HUES48 (cell line): ENCODE measurements around the gene RASSF10.

Source experiments
- H3K27ac ChIP-seq: one replicate; pipeline ENCODE4 v1.7.0; 2013; ENCODE audit warnings: low read depth, low read length, inconsistent platforms
- H3K27me3 ChIP-seq: 2 replicates; pipeline ENCODE4 v1.6.1; 2013; ENCODE audit warnings: mild to moderate bottlenecking, low read length; ENCODE audit not compliant: control insufficient read depth, insufficient read depth
- H3K36me3 ChIP-seq: 2 replicates; pipeline ENCODE4 v1.6.1; 2013; ENCODE audit warnings: low read length; ENCODE audit not compliant: control insufficient read depth, insufficient read depth
- H3K4me1 ChIP-seq: 2 replicates; pipeline ENCODE4 v1.6.1; 2013; ENCODE audit warnings: mild to moderate bottlenecking, low read length; ENCODE audit not compliant: control insufficient read depth, insufficient read depth
- H3K4me3 ChIP-seq: 2 replicates; pipeline ENCODE4 v1.5.1; 2013; ENCODE audit warnings: mild to moderate bottlenecking, low read depth, low read length
- H3K9ac ChIP-seq: 2 replicates; pipeline ENCODE4 v1.6.1; 2013; ENCODE audit warnings: mild to moderate bottlenecking, low read depth, low read length, moderate library complexity
- H3K9me3 ChIP-seq: 2 replicates; pipeline ENCODE4 v1.6.1; 2013; ENCODE audit warnings: low read length; ENCODE audit not compliant: control insufficient read depth, insufficient read depth

Gene RASSF10

DNA sequence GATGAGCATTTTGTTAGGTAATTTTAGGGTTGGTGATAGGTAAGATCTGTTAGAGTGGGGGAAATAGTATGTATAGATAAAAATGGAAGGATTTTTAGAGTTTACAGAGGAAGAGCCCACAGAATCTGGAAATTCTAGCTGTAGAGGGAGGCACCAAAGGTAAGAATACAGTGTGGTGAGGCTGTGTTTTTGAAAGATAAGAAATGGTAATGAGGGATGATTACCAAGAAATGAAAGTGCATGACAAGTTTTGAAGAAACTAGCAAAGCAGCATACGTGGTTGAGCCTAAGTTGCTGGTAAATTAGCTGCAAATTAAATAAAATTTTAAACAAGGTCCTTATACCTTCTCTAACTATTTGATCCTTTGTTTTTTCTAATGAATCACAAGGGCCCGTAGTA is 14.6 kb upstream of the RASSF10 start:
- H3K4me3 ChIP-seq = no peak overlapping the region
- no peaks in the 10 kb centered on the region for H3K9me3 ChIP-seq
- H3K9ac ChIP-seq = no peak overlapping the region
- H3K36me3 ChIP-seq = no peaks in the 10 kb centered on the region
- no peak overlapping the region for H3K27ac ChIP-seq
- H3K4me1 ChIP-seq = no peaks in the 10 kb centered on the region; the same call in 1 of the 2 replicates
- no peaks in the 10 kb centered on the region; the same call in 1 of the 2 replicates for H3K27me3 ChIP-seq

DNA sequence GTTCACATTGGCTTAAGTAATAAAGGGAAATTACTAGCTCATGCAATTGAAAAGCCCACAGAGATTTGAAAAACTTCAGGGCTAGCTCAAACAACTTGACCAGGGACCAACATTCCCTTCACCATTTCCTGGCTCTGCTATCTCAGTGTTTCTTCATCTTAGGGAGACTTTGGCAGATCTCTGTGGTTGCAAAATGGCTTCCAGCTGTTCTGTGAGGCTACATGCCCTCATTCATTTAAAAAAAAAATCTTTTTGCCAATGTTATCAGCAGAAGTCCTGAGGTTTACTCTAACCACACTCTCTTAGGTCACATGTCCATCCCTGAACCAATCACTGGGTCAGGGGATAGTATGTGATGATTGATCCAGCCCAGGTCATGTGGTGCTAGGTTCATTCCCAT is 13.9 kb upstream of the RASSF10 start:
- Histone ChIP-seq H3K4me1 (peaks cover 1% of the 10 kb centered on the region; the same call in 1 of the 2 replicates), H3K27ac (no peak overlapping the region), H3K9ac (no peak overlapping the region), H3K9me3 (no peaks in the 10 kb centered on the region), H3K27me3 (no peaks in the 10 kb centered on the region; the same call in 1 of the 2 replicates), H3K4me3 (no peak overlapping the region), H3K36me3 (no peaks in the 10 kb centered on the region)

DNA sequence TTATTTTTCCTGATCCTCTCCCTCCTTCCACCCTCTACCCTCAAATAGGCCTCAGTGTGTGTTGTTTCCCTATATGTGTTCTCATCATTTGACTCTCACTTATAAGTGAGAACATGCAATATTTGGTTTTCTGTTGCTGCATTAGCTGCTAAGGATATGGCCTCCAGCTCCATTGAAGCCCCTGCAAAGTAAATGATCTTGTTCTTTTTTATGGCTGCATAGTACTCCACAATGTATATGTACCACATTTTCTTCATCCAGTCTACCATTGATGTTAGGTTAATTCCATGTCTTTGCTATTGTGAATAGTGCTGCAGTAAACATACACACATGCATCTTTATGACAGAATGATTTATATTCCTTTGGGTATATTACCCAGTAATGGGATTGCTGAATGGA is 13.3 kb upstream of the RASSF10 start:
- Histone ChIP-seq H3K9me3 (no peaks in the 10 kb centered on the region), H3K27me3 (no peaks in the 10 kb centered on the region; the same call in 1 of the 2 replicates), H3K36me3 (no peaks in the 10 kb centered on the region), H3K4me1 (peaks cover 6% of the 10 kb centered on the region; the same call in 1 of the 2 replicates), H3K4me3 (no peak overlapping the region), H3K9ac (no peak overlapping the region), H3K27ac (no peak overlapping the region)

DNA sequence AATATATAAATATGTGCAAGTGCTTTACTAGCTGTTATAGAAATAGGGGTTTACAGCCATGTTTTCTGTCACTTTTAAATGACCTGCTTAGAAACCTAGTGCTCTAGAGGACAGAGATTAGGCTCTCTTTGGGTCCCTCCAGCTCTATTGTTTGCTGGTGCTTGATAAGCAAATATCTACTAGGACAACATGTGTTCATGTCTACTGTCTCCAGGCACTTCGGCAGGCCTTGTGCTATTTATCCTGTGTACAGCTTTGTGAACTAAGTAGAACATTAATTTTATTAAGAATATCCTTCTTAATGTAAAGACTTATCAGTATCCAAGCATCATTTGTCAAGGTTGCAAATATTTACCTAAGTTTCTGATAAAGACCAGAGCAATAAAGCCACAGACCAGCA is 11.9 kb upstream of the RASSF10 start:
- Histone ChIP-seq H3K27me3 (no peaks in the 10 kb centered on the region; the same call in 1 of the 2 replicates), H3K4me1 (peaks cover 6% of the 10 kb centered on the region; the same call in 1 of the 2 replicates), H3K4me3 (no peak overlapping the region), H3K27ac (no peak overlapping the region), H3K9ac (no peak overlapping the region), H3K9me3 (no peaks in the 10 kb centered on the region), H3K36me3 (no peaks in the 10 kb centered on the region)

DNA sequence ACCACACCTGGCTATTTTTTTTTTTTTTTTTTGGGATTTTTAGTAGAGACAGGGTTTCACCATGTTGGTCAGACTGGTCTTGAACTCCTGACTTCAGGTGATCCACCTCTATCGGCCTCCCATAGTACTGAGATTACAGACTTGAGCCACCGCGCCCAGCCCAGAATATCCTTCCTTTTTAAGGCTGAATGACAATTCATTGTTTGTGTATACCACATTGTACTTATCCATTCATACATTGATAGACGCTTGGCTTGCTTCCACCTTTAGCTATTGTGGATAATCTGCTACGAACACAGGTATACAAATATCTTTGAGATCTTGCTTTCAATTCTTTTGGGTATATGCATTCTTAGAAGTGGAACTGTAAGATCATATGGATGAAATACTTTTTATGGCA is 10.8 kb upstream of the RASSF10 start:
- Histone ChIP-seq H3K4me1 (peaks cover 6% of the 10 kb centered on the region; the same call in 1 of the 2 replicates), H3K4me3 (no peak overlapping the region), H3K27ac (no peak overlapping the region), H3K9me3 (no peaks in the 10 kb centered on the region), H3K36me3 (no peaks in the 10 kb centered on the region), H3K9ac (no peak overlapping the region), H3K27me3 (no peaks in the 10 kb centered on the region; the same call in 1 of the 2 replicates)

DNA sequence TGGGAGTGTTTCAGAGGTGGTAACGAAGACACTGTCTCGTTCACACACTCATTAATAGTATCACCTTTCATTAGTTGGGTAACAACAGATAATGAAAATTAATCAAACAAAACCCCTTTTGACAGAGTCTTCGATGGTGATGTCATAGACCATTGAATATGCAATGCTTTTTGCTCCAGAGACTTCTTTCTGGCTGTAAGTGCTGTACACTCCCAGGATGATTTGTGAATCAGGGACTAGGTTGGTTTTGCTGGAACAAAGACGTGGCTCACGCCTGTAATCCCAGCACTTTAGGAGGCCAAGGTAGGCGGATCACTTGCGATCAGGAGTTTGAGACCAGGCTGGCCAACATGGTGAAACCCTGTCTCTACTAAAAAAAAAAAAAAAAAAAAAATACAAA is 9.5 kb upstream of the RASSF10 start:
- H3K4me3 ChIP-seq = no peak overlapping the region
- H3K9me3 ChIP-seq = no peaks in the 10 kb centered on the region
- H3K9ac ChIP-seq = no peak overlapping the region
- no peaks in the 10 kb centered on the region; the same call in 1 of the 2 replicates for H3K27me3 ChIP-seq
- no peak overlapping the region for H3K27ac ChIP-seq
- peaks cover 14% of the 10 kb centered on the region for H3K4me1 ChIP-seq
- no peaks in the 10 kb centered on the region for H3K36me3 ChIP-seq

DNA sequence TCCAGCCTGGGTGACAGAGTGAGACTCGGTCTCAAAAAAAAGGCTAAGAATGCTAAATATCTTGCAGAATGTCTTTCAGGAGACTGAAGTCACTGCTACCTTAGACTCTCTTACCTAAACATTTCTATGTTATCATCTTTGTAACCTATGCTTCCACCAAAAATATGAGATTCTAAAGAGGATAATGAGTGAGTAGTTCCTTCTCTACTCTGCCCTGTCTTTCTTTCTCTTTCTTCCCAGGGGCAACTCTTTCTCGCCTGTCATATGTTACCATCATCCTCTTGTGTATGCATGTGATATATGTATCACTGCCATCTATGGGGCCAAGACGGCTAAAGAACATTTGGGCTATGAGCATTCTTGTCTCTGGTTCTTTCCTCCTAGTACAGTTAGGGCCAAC is 9.0 kb upstream of the RASSF10 start:
- Histone ChIP-seq H3K9ac (no peak overlapping the region), H3K9me3 (no peaks in the 10 kb centered on the region), H3K36me3 (no peaks in the 10 kb centered on the region), H3K27ac (no peak overlapping the region), H3K4me3 (no peak overlapping the region), H3K4me1 (peaks cover 14% of the 10 kb centered on the region), H3K27me3 (no peaks in the 10 kb centered on the region; the same call in 1 of the 2 replicates)

DNA sequence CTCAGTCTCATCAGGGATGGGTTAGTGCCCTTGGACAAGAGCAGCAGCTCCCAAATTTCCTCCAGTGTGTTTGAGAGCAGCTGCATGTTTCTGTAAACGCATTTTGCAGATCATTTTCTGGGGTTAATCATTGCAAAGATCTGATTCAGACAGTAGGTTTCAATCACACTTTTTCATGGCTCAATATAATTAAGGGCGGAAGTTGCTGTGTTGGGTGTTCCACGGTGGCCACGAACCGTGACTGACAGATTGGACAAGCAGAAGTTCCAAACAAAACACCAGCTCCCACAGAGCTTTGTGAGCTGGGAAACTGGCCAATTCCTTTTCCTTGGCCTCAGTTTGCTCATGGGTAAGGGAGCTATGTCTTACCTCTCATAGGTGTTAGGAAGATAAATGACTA is 8.4 kb upstream of the RASSF10 start:
- Histone ChIP-seq H3K9me3 (no peaks in the 10 kb centered on the region), H3K9ac (no peak overlapping the region), H3K36me3 (no peaks in the 10 kb centered on the region), H3K27ac (no peak overlapping the region), H3K27me3 (no peaks in the 10 kb centered on the region; the same call in 1 of the 2 replicates), H3K4me3 (no peak overlapping the region), H3K4me1 (peaks cover 14% of the 10 kb centered on the region)

DNA sequence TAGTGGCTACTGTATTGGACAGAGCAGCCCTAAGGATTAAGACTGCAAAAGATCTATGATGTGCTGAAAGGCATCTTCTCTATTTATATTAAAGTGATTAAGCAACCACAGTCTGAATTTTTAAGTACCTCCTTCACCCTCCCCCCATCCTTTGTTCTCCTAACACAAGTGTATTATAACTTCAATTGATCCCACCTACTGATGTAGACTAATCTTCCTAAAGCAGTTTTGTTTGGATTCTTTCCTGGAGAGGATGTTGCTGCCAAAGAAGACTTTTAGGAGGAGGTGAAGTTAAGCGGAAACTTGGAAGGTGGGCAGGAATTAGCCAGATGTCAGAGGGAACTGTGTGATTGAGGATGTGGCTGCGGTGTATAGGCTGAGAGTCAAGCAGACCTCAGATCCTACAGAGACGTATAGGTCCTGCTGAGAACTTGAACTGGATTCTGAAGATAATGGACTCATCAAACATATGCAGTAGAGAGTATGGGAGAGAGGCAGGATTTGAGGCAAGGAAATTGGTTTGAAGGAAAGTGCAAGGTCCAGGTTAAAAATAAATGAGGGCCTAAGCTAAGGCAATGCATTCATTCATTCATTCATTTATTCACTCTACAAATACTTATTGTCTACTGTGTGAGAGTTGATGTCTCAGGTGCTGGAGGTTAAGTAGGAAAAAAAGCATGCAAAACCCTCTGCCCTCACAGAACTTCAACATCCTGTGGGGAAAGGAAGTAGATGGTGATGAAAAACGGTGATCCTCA is 5.2 kb upstream of the RASSF10 start:
- H3K9ac ChIP-seq = no peak overlapping the region
- H3K27me3 ChIP-seq = peaks cover 26% of the 10 kb centered on the region
- no peak overlapping the region for H3K27ac ChIP-seq
- peaks cover 24% of the 10 kb centered on the region for H3K4me1 ChIP-seq
- H3K36me3 ChIP-seq = no peaks in the 10 kb centered on the region
- no peak overlapping the region for H3K4me3 ChIP-seq
- no peaks in the 10 kb centered on the region for H3K9me3 ChIP-seq

DNA sequence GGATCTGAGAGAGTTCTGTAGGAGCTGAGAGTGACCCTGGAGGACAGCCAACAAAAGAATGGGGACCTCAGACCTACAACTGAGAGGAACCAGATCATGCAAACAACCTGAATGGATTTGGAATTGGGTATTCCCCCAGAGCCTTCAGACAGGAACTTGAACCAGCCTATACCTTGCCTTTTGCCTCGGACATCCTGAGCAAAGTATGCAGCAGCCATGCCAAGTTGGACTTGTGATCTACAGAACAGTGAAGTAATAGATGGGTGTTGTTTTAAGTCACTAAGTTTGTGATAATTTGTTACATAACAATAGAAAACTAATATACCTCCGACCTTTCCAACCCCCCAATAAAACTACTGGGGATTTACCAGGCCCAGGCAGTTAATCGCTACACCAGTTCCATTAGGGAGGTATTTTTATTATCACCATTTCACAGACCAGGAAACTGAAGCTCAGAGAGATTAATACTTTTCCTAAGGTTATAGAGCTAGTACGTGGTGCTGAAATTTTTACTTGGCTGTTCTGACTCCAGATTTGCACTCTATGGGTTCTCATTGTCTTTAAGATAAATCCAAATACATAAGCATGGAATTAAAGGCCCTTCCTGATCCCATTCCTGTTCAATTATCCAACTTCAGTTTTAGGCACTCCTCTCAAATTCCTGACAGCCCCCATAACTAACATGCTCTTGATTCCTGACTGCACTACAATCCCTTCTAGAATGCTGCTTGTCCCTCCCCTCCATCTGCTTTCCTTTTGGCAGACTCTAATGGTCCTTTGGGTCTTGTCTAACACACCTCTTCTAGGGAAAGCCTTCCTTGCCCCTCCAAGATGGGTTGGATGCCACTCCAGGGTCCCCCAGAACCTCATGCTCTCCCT is 1.7 kb upstream of the RASSF10 start:
- peaks cover 31% of the 10 kb centered on the region for H3K4me1 ChIP-seq
- peaks cover 58% of the 10 kb centered on the region for H3K27me3 ChIP-seq
- no peak overlapping the region for H3K4me3 ChIP-seq
- no peaks in the 10 kb centered on the region for H3K36me3 ChIP-seq
- H3K9me3 ChIP-seq = no peaks in the 10 kb centered on the region
- no peak overlapping the region for H3K9ac ChIP-seq
- H3K27ac ChIP-seq = no peak overlapping the region

DNA sequence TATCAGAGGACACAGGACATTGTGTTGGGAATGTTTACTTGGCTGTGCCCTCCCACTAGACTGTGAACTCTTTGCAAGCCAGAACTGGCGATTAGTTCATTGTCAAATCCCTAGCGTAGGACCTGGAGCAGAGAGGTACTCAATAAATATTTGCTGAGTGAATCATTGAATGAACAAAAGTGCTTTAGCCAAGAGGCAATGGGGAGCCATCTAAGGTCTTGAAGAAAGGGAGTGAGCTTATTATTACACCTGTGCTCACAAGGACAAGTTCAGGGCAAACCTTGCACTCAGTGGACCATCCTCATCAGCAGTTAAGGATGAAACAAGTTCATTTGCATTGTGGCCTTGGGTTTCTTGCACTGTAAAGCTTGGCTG is 1.1 kb upstream of the RASSF10 start:
- peak overlapping the region; percentile 71 for H3K4me3 ChIP-seq
- no peaks in the 10 kb centered on the region for H3K9me3 ChIP-seq
- peaks cover 64% of the 10 kb centered on the region for H3K27me3 ChIP-seq
- peak overlapping the region; percentile 77 for H3K27ac ChIP-seq
- H3K36me3 ChIP-seq = no peaks in the 10 kb centered on the region
- H3K9ac ChIP-seq = no peak overlapping the region
- H3K4me1 ChIP-seq = peaks cover 37% of the 10 kb centered on the region
